ENCODE data around the gene MICAL1.
"Not testable (repeated sequence)": the region's sequence is repeated elsewhere in the genome, so short reads cannot be mapped to it uniquely, and the experiment has no call there.

The MICAL1 gene

DNA sequence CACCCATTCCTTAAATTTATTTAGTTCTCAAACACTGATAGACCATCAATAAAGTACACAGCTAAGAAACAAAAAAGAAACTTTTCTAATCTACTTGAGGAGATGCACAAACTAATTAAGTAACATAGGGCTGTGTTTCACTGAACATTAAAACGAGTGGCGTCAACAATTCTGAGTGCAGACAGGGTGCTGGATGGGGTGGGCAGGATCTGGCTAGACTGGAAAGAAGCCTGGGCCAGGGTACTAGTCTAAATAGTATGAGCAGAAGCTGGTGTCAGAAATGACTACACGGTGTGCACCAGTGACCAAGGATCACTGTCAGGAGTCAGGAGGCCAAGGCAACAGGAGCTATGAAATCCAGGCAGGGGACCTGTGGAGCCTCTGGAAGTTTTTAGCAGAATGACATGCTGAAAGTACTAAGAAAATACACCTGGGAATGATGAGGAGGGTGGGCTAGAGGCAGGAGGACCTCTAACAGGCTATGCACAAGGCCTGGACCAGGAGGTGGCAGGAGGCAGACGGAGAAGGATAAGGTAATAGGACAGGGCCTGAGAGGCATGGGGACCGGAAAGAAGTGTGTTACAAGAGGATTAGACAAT lies 14.1 kb upstream of the MICAL1 start:
- no peak overlapping the region for H3K4me3 ChIP-seq (replicated peaks; ENCODE audit: low read depth, low read length)
- TF ChIP-seq, protein P1, sequence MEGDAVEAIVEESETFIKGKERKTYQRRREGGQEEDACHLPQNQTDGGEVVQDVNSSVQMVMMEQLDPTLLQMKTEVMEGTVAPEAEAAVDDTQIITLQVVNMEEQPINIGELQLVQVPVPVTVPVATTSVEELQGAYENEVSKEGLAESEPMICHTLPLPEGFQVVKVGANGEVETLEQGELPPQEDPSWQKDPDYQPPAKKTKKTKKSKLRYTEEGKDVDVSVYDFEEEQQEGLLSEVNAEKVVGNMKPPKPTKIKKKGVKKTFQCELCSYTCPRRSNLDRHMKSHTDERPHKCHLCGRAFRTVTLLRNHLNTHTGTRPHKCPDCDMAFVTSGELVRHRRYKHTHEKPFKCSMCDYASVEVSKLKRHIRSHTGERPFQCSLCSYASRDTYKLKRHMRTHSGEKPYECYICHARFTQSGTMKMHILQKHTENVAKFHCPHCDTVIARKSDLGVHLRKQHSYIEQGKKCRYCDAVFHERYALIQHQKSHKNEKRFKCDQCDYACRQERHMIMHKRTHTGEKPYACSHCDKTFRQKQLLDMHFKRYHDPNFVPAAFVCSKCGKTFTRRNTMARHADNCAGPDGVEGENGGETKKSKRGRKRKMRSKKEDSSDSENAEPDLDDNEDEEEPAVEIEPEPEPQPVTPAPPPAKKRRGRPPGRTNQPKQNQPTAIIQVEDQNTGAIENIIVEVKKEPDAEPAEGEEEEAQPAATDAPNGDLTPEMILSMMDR (IDR thresholded peaks at IDR 0.05; ENCODE audit: low read length, missing control alignments) = no peak
- DNase-seq (ENCODE audit: low read depth) = no peak

DNA sequence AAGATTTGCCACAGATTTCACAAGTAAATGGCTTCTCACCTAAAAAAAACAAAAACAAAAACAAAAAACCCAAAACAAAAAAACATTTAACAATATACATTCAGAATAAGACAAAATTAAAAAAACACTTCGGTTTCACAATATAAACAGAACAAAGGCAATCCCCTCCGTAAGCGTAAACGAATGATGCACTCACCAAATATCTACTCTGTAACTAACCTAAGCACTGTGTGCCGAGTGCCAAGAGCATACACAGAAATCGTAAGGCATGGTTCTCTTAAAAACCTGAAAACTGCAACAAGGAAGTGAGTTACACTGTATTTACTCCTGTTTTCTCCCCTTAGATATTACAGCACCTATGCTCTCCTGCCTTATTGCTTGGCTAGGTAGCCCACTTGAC lies 12.1 kb upstream of the MICAL1 start:
- TF ChIP-seq, protein P1 (IDR thresholded peaks at IDR 0.05; ENCODE audit: low read length, missing control alignments) = no peak
- no peak for DNase-seq (ENCODE audit: low read depth)
- H3K4me3 ChIP-seq (replicated peaks; ENCODE audit: low read depth, low read length) = no peak overlapping the region

DNA sequence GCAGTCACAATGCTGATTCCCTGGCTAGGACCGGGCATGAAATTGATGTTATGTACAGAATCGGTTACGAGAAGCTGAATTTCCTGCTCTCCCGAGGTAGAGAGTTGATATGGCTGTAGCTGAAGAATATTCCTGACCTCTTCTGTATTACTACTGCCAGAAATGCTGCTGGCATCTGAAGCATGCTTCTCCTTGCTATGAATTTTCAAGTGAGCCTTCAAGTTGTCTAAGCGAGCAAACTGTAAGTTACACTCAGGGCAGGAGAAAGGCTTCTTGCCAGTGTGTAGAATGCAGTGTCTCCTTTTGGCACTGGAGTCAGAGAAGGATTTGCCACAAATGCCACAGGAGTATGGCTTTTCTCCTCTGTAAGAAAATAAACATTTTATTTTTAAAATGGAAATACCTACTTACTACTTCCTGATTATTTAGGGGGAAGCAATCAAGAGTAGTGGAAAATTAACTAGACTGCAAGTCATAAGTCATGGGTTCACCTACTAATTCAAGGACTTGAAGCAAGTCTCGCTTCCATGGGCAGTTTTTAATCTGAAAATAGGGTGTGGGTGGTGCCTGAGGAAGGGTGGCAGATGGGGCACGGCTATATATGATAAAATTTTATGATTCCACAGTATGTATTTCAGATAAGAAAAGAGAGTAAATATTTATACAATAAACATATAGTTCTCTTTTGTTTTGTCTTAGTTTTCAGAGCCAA lies 10.8 kb upstream of the MICAL1 start:
- no peak for DNase-seq (ENCODE audit: low read depth)
- TF ChIP-seq, protein P1 (IDR thresholded peaks at IDR 0.05; ENCODE audit: low read length, missing control alignments) = no peak
- H3K4me3 ChIP-seq (replicated peaks; ENCODE audit: low read depth, low read length) = no peak overlapping the region

- TF ChIP-seq, protein P1 (IDR thresholded peaks at IDR 0.05; ENCODE audit: low read length, missing control alignments) = no peak
These were observed 10.2 kb upstream of the MICAL1 start for GRCh38 chr6:109465772-109466171.

DNA sequence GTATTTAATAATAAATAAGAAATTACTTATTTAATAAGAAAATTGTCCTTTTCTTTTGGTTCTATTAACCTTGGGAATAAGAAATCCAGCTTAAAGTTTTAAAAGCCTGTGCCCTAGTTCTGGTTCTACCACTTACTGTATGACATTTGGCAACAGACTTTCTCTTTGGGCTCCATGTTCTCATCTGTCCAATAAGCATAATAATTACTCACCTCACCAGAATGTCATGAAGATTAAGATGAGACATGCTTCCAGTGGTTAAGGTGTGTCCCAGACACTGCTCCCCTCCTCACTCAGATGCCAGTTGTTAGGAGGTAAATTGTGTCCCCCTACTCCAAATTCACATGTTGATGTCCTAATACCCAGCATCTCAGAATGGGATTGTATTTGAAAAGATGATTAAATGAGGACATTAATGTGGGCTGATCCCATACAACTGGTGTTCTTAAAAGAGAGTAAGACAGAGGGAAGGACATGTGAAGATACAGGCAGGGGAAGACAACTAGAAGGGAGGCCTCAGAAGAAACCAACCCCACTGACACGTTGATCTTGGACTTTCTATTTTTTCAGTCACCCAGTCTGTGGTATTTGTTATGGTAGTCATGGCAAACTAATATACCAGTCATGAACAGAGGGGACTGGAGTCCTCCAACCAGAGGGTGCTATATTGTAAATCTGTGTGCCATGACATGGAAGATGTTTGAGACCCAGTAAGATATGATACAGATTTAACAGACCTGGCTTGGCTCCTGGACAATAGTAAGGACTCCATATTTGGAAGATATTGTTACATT lies 6.4 kb upstream of the MICAL1 start:
- TF ChIP-seq, protein P1 (IDR thresholded peaks at IDR 0.05; ENCODE audit: low read length, missing control alignments) = no peak
- no peak for DNase-seq (ENCODE audit: low read depth)
- H3K4me3 ChIP-seq (replicated peaks; ENCODE audit: low read depth, low read length) = no peak overlapping the region

More at GRCh38 chr6:109465772-109466171, 10.2 kb upstream of the MICAL1 start:
- H3K4me3 ChIP-seq (replicated peaks; ENCODE audit: low read depth, low read length) = no peak overlapping the region
- DNase-seq (ENCODE audit: low read depth) = no peak

GRCh38 chr6:109461205-109461604 lies 5.6 kb upstream of the MICAL1 start:
- not testable (repeated sequence) for DNase-seq (ENCODE audit: low read depth); H3K4me3 ChIP-seq (replicated peaks; ENCODE audit: low read depth, low read length)

- H3K4me3 ChIP-seq (replicated peaks; ENCODE audit: low read depth, low read length) = no peak overlapping the region
- no peak for DNase-seq (ENCODE audit: low read depth)
- TF ChIP-seq, protein P1 (IDR thresholded peaks at IDR 0.05; ENCODE audit: low read length, missing control alignments) = no peak
These were observed 4.7 kb upstream of the MICAL1 start for GRCh38 chr6:109460161-109460829.

All from fibroblast of pulmonary artery (primary cell).